Liver (tissue), 9 donors: ENCODE data around the gene ZNF831. TPM values are rescaled to one million over a fixed set of nuclear protein-coding genes. Genes with fewer than 3 reads are reported as not detected.

Experiments used
- DNase-seq: peaks from one replicate; pipeline ENCODE4 v3.0.0-alpha.2; 2017; ENCODE audit warnings: low spot score
- H3K27ac ChIP-seq, 2 donors: one replicate each; pipeline ENCODE4 v1.7.0; 2013; ENCODE audit warnings: inconsistent platforms in 2 of 2, low read length in 2 of 2, control low read depth in 1 of 2, low read depth in 1 of 2, mild to moderate bottlenecking in 1 of 2
- H3K27me3 ChIP-seq, 4 donors: one replicate each; pipeline versions ENCODE4 v1.6.1 to v1.7.0; 2013; ENCODE audit warnings: low read length in 3 of 4, inconsistent platforms in 1 of 4, mild to moderate bottlenecking in 1 of 4, moderate library complexity in 1 of 4; ENCODE audit not compliant: control insufficient read depth in 4 of 4, insufficient read depth in 4 of 4
- H3K36me3 ChIP-seq, 4 donors: one replicate each; pipeline versions ENCODE4 v1.6.1 to v1.7.0; 2013; ENCODE audit warnings: low read length in 3 of 4, mild to moderate bottlenecking in 3 of 4, low read depth in 1 of 4, moderate library complexity in 1 of 4; ENCODE audit not compliant: control insufficient read depth in 4 of 4, insufficient read depth in 3 of 4
- H3K4me1 ChIP-seq, 4 donors: one replicate each; pipeline versions ENCODE4 v1.6.1 to v1.7.0; 2013; ENCODE audit warnings: low read length in 3 of 4, mild to moderate bottlenecking in 3 of 4, moderate library complexity in 1 of 4; ENCODE audit not compliant: control insufficient read depth in 4 of 4, insufficient read depth in 4 of 4
- H3K4me3 ChIP-seq, 3 donors: one replicate each; pipeline versions ENCODE4 v1.6.1 to v1.7.0; 2013; ENCODE audit warnings: low read length in 3 of 3, control low read depth in 1 of 3, low read depth in 1 of 3, mild to moderate bottlenecking in 1 of 3
- H3K9ac ChIP-seq, 2 donors: one replicate each; pipeline ENCODE4 v1.7.0; 2013; ENCODE audit warnings: low read length in 2 of 2, mild to moderate bottlenecking in 2 of 2, moderate library complexity in 2 of 2, control low read depth in 1 of 2, low read depth in 1 of 2
- H3K9me3 ChIP-seq, 4 donors: one replicate each; pipeline versions ENCODE4 v1.6.1 to v1.7.0; 2013; ENCODE audit warnings: low read length in 3 of 4; ENCODE audit not compliant: control insufficient read depth in 4 of 4
- FOXA1 ChIP-seq: IDR thresholded peaks from 2 replicates; pipeline ENCODE4 v1.6.1; 2016; ENCODE audit warnings: antibody characterized with exemption
- FOXA2 ChIP-seq: IDR thresholded peaks from 2 replicates; pipeline ENCODE4 v1.6.1; 2016; ENCODE audit warnings: antibody characterized with exemption
- GABPA ChIP-seq, 2 donors: IDR thresholded peaks in 1 of 2; conservative IDR thresholded peaks in 1 of 2; 2 replicates each; pipeline ENCODE4 v1.6.1; 2016; ENCODE audit warnings: antibody characterized with exemption in 2 of 2, mild to moderate bottlenecking in 1 of 2, moderate library complexity in 1 of 2
- HNF4A ChIP-seq, 2 donors: conservative IDR thresholded peaks; 2 replicates each; pipeline ENCODE4 v1.6.1; 2016; ENCODE audit warnings: antibody characterized with exemption in 2 of 2, mild to moderate bottlenecking in 2 of 2
- HNF4G ChIP-seq: IDR thresholded peaks from 2 replicates; pipeline ENCODE4 v1.6.1; 2016; ENCODE audit warnings: antibody characterized with exemption
- NR2F2 ChIP-seq: IDR thresholded peaks from 2 replicates; pipeline ENCODE4 v1.6.1; 2016; ENCODE audit warnings: antibody characterized with exemption
- RAD21 ChIP-seq, 2 donors: IDR thresholded peaks; 2 replicates each; pipeline ENCODE4 v1.6.1; 2016; ENCODE audit warnings: antibody characterized with exemption in 2 of 2, mild to moderate bottlenecking in 2 of 2
- RXRA ChIP-seq, 2 donors: IDR thresholded peaks; 2 replicates each; pipeline ENCODE4 v1.6.1; 2017 to 2018; ENCODE audit warnings: antibody characterized with exemption in 2 of 2, mild to moderate bottlenecking in 1 of 2
- SP1 ChIP-seq: IDR thresholded peaks from 2 replicates; pipeline ENCODE4 v1.6.1; 2018; ENCODE audit warnings: antibody characterized with exemption, mild to moderate bottlenecking
- TAF1 ChIP-seq: conservative IDR thresholded peaks from 2 replicates; pipeline ENCODE4 v1.6.1; 2016; ENCODE audit warnings: antibody characterized with exemption, mild to moderate bottlenecking
- YY1 ChIP-seq: IDR thresholded peaks from 2 replicates; pipeline ENCODE4 v1.6.1; 2016; ENCODE audit warnings: antibody characterized with exemption, mild to moderate bottlenecking
- ZBTB33 ChIP-seq: IDR thresholded peaks from 2 replicates; pipeline ENCODE4 v1.6.1; 2016; ENCODE audit warnings: antibody characterized with exemption
- WGBS: extraction: QIAGEN DNeasy Blood & Tissue Kit; methylation state at CpG from one replicate; pipeline ENCODE4 v1.1.7; 2013; 5-methylcytosine and 5-hydroxymethylcytosine counted together
- polyA plus RNA-seq, 2 donors: library from polyadenylated mRNA; stranded (reverse) in 1 of 2; unstranded in 1 of 2; fragments of 200-250 nt in 1 of 2; fragments of >200 nt in 1 of 2; fragmentation: Nextera tagmentation in 1 of 2; extraction: Ambion mirVana in 1 of 2; gene quantifications; one replicate each; pipeline versions ENCODE4 v1.2.1 to v1.2.3, GENCODE V29; 2013 to 2015
- total RNA-seq, 2 donors: library from RNA; depleted of rRNA; stranded (reverse); fragments of >200 nt; gene quantifications; one replicate each; pipeline ENCODE4 v1.2.3, GENCODE V29; 2014
- TF ChIP-seq, protein P1 (sequence below): IDR thresholded peaks from 2 replicates; pipeline ENCODE4 v1.6.1; 2016; ENCODE audit warnings: antibody characterized with exemption, mild to moderate bottlenecking
- TF ChIP-seq, protein P2 (sequence below): IDR thresholded peaks from 2 replicates; pipeline ENCODE4 v1.6.1; 2016; ENCODE audit warnings: antibody characterized with exemption
- TF ChIP-seq, protein P3 (sequence below): fragments of 150-350 bp; IDR thresholded peaks from 2 replicates; pipeline ENCODE4 v1.5.1; 2017; ENCODE audit warnings: improper control_type of control experiment, low read depth, low read length; ENCODE audit not compliant: missing input control
- donor health status: healthy.
- donor health status: healthy.
- donor health status: healthy.
- donor health status: healthy.
- donor health status: healthy.

Gene ZNF831
- total and polyA plus RNA-seq, 4 donors: 0.06 to 0.75 (median 0.13) TPM

DNA sequence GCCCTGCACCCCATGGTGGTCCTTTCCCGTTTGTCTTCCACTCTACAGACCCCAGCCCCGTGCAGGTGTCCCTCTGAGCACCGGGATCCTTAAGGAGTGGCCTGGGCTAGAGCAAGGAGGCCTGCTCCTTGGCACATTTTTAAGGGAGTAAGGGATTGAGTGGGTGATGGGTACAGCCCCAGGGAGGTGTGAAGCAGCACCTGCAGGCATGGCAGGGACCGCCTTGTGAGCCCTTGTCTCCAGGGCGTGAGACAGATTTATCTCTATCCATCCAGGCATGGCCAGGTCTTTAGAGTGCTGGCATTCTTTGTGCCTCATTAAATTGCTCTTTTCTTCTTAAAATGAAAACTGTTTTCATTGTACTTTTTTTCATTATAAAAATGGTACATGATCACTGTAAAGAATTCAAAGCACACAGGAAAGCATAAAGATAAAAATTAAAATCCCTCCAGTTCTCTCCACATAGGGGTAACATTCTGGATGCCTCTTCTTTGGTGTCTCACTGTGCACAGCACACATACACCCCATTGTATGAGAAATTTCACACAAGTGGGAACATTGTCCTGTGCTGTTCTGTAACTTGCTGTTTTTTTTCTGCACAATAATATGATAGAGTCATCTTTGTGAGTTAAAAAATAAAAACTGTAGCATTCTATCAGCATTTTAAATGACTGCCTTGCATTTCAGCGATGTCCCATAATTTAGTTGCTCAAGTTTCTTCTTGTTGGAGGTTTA is 31.9 kb upstream of the ZNF831 start (continued):
- TF ChIP-seq, protein P1, sequence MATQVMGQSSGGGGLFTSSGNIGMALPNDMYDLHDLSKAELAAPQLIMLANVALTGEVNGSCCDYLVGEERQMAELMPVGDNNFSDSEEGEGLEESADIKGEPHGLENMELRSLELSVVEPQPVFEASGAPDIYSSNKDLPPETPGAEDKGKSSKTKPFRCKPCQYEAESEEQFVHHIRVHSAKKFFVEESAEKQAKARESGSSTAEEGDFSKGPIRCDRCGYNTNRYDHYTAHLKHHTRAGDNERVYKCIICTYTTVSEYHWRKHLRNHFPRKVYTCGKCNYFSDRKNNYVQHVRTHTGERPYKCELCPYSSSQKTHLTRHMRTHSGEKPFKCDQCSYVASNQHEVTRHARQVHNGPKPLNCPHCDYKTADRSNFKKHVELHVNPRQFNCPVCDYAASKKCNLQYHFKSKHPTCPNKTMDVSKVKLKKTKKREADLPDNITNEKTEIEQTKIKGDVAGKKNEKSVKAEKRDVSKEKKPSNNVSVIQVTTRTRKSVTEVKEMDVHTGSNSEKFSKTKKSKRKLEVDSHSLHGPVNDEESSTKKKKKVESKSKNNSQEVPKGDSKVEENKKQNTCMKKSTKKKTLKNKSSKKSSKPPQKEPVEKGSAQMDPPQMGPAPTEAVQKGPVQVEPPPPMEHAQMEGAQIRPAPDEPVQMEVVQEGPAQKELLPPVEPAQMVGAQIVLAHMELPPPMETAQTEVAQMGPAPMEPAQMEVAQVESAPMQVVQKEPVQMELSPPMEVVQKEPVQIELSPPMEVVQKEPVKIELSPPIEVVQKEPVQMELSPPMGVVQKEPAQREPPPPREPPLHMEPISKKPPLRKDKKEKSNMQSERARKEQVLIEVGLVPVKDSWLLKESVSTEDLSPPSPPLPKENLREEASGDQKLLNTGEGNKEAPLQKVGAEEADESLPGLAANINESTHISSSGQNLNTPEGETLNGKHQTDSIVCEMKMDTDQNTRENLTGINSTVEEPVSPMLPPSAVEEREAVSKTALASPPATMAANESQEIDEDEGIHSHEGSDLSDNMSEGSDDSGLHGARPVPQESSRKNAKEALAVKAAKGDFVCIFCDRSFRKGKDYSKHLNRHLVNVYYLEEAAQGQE: no peak
- no peak for TF ChIP-seq TAF1
- TF ChIP-seq, protein P2, sequence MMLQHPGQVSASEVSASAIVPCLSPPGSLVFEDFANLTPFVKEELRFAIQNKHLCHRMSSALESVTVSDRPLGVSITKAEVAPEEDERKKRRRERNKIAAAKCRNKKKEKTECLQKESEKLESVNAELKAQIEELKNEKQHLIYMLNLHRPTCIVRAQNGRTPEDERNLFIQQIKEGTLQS: no peak
- TF ChIP-seq YY1: no peak
- TF ChIP-seq HNF4G: no peak
- no peak for TF ChIP-seq NR2F2
- TF ChIP-seq HNF4A (conservative IDR thresholded peaks at IDR 0.05): no peak
- TF ChIP-seq FOXA1: no peak
- no peak for TF ChIP-seq RAD21 (IDR thresholded peaks at IDR 0.05)
- TF ChIP-seq GABPA (IDR thresholded peaks at IDR 0.05 in 1 of 2, conservative IDR thresholded peaks at IDR 0.05 in 1 of 2): no peak

DNA sequence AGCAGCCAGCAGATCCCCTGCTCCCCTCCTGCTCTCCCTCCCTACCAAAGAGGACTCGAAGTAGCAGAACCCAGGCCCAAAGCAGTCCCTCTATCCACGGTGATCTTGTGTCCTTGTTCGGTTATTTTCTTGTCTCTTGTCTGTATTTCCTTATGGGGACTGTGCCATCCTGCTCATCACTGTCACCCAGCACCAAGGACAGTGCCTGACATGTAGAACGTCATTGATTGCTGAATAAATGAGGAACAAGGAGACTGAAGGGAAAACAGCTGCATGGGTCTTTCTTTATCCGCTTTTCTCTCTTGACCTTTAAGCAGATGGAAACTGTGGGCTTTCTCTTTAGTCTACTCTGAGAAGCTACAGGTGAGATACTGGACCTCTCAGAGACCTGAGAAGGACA is 29.4 kb upstream of the ZNF831 start:
- TF ChIP-seq FOXA2: no peak
- no peak for TF ChIP-seq SP1
- no peak for TF ChIP-seq ZBTB33
- TF ChIP-seq RXRA (IDR thresholded peaks at IDR 0.05): no peak
- TF ChIP-seq, protein P3, sequence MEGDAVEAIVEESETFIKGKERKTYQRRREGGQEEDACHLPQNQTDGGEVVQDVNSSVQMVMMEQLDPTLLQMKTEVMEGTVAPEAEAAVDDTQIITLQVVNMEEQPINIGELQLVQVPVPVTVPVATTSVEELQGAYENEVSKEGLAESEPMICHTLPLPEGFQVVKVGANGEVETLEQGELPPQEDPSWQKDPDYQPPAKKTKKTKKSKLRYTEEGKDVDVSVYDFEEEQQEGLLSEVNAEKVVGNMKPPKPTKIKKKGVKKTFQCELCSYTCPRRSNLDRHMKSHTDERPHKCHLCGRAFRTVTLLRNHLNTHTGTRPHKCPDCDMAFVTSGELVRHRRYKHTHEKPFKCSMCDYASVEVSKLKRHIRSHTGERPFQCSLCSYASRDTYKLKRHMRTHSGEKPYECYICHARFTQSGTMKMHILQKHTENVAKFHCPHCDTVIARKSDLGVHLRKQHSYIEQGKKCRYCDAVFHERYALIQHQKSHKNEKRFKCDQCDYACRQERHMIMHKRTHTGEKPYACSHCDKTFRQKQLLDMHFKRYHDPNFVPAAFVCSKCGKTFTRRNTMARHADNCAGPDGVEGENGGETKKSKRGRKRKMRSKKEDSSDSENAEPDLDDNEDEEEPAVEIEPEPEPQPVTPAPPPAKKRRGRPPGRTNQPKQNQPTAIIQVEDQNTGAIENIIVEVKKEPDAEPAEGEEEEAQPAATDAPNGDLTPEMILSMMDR: no peak

More for the DNA sequence above, 29.4 kb upstream of the ZNF831 start:
- WGBS: 69% methylated on average over 5 of the region's 5 CpGs
- DNase-seq: no peak
- H3K27me3 ChIP-seq: peaks cover 0 to 2% (median 0%) of the 10 kb centered on the region in 4 donors
- no peak overlapping the region for H3K4me3 ChIP-seq
- H3K9me3 ChIP-seq: no peaks in the 10 kb centered on the region
- no peaks in the 10 kb centered on the region for H3K36me3 ChIP-seq
- no peaks in the 10 kb centered on the region for H3K4me1 ChIP-seq
- no peak overlapping the region for H3K27ac ChIP-seq
- no peak overlapping the region for H3K9ac ChIP-seq
